BLaER1 (cell line): ENCODE data around the gene LIN7A.

Experiments
- H3K27ac ChIP-seq: shearing (Covaris generic); formaldehyde crosslinking; 2 replicates; pipeline ENCODE4 v1.8.1; 2022
- H3K27me3 ChIP-seq: shearing (Covaris generic); formaldehyde crosslinking; 2 replicates; pipeline ENCODE4 v1.8.1; 2022
- H3K36me3 ChIP-seq: shearing (Covaris generic); formaldehyde crosslinking; 2 replicates; pipeline ENCODE4 v1.8.1; 2022
- H3K4me1 ChIP-seq: shearing (Covaris generic); formaldehyde crosslinking; 2 replicates; pipeline ENCODE4 v1.8.1; 2022
- H3K4me2 ChIP-seq: shearing (Covaris generic); formaldehyde crosslinking; 2 replicates; pipeline ENCODE4 v1.8.1; 2022
- H3K4me3 ChIP-seq: shearing (Covaris generic); formaldehyde crosslinking; 2 replicates; pipeline ENCODE4 v1.8.1; 2022
- H3K9ac ChIP-seq: shearing (Covaris generic); formaldehyde crosslinking; 2 replicates; pipeline ENCODE4 v1.8.1; 2022
- H3K9me3 ChIP-seq: shearing (Covaris generic); formaldehyde crosslinking; 2 replicates; pipeline ENCODE4 v1.8.1; 2022
- H4K20me1 ChIP-seq: shearing (Covaris generic); formaldehyde crosslinking; 2 replicates; pipeline ENCODE4 v1.8.1; 2022
- Cebpa-rat ChIP-seq: shearing (Covaris generic); IDR thresholded peaks from 2 replicates; pipeline ENCODE4 v1.8.1; 2022

The LIN7A gene

GRCh38 chr12:80843969-80844368 lies 93.8 kb downstream of the LIN7A start:
- no peaks in the 10 kb centered on the region for H3K4me1 ChIP-seq
- no peak for TF ChIP-seq Cebpa-rat
- H3K27ac ChIP-seq: no peak overlapping the region
- no peaks in the 10 kb centered on the region for H3K36me3 ChIP-seq
- H4K20me1 ChIP-seq: no peaks in the 10 kb centered on the region
- H3K4me3 ChIP-seq: no peak overlapping the region
- H3K9me3 ChIP-seq: no peaks in the 10 kb centered on the region
- H3K4me2 ChIP-seq: no peak overlapping the region
- H3K9ac ChIP-seq: no peak overlapping the region
- no peaks in the 10 kb centered on the region for H3K27me3 ChIP-seq

- H3K9ac ChIP-seq: no peak overlapping the region
- H3K27me3 ChIP-seq: no peaks in the 10 kb centered on the region
- no peaks in the 10 kb centered on the region for H4K20me1 ChIP-seq
- no peak overlapping the region for H3K4me3 ChIP-seq
- no peaks in the 10 kb centered on the region for H3K36me3 ChIP-seq
- no peak overlapping the region for H3K4me2 ChIP-seq
- H3K4me1 ChIP-seq: no peaks in the 10 kb centered on the region
- no peak overlapping the region for H3K27ac ChIP-seq
- TF ChIP-seq Cebpa-rat: no peak
- H3K9me3 ChIP-seq: no peaks in the 10 kb centered on the region
Measured at GRCh38 chr12:80838708-80839107, 99.0 kb downstream of the LIN7A start.

GRCh38 chr12:80838024-80838658 lies 99.6 kb downstream of the LIN7A start:
- Histone ChIP-seq H3K9ac (no peak overlapping the region), H3K4me1 (no peaks in the 10 kb centered on the region), H3K27me3 (no peaks in the 10 kb centered on the region), H3K36me3 (no peaks in the 10 kb centered on the region), H3K27ac (no peak overlapping the region), H3K4me2 (no peak overlapping the region), H3K4me3 (no peak overlapping the region), H4K20me1 (no peaks in the 10 kb centered on the region), H3K9me3 (no peaks in the 10 kb centered on the region)
- no peak for TF ChIP-seq Cebpa-rat

- Histone ChIP-seq H3K4me3 (no peak overlapping the region), H3K9ac (no peak overlapping the region), H3K4me1 (no peaks in the 10 kb centered on the region), H3K36me3 (no peaks in the 10 kb centered on the region), H3K27ac (no peak overlapping the region), H3K9me3 (no peaks in the 10 kb centered on the region), H4K20me1 (no peaks in the 10 kb centered on the region), H3K27me3 (no peaks in the 10 kb centered on the region), H3K4me2 (no peak overlapping the region)
- no peak for TF ChIP-seq Cebpa-rat
Measured at GRCh38 chr12:80837342-80837978, 100.3 kb downstream of the LIN7A start.

- Histone ChIP-seq H3K9me3 (no peaks in the 10 kb centered on the region), H3K4me3 (no peak overlapping the region), H3K36me3 (no peaks in the 10 kb centered on the region), H3K9ac (no peak overlapping the region), H3K4me2 (no peak overlapping the region), H3K27ac (no peak overlapping the region), H3K4me1 (no peaks in the 10 kb centered on the region), H3K27me3 (no peaks in the 10 kb centered on the region), H4K20me1 (no peaks in the 10 kb centered on the region)
- no peak for TF ChIP-seq Cebpa-rat
Measured at GRCh38 chr12:80834724-80835123, 103.0 kb downstream of the LIN7A start.

GRCh38 chr12:80830533-80831088 lies 107.1 kb downstream of the LIN7A start:
- no peak overlapping the region for H3K9ac ChIP-seq
- no peak for TF ChIP-seq Cebpa-rat

GRCh38 chr12:80829767-80830166 lies 108.0 kb downstream of the LIN7A start:
- Histone ChIP-seq H3K9me3 (no peaks in the 10 kb centered on the region), H4K20me1 (no peaks in the 10 kb centered on the region), H3K9ac (no peak overlapping the region), H3K4me3 (no peak overlapping the region), H3K36me3 (no peaks in the 10 kb centered on the region), H3K27ac (no peak overlapping the region), H3K27me3 (no peaks in the 10 kb centered on the region), H3K4me2 (no peak overlapping the region), H3K4me1 (no peaks in the 10 kb centered on the region)
- no peak for TF ChIP-seq Cebpa-rat

More at GRCh38 chr12:80830533-80831088, 107.1 kb downstream of the LIN7A start:
- Histone ChIP-seq H3K9me3 (no peaks in the 10 kb centered on the region), H3K4me3 (no peak overlapping the region), H3K27me3 (no peaks in the 10 kb centered on the region), H3K36me3 (no peaks in the 10 kb centered on the region), H3K27ac (no peak overlapping the region), H4K20me1 (no peaks in the 10 kb centered on the region), H3K4me1 (no peaks in the 10 kb centered on the region), H3K4me2 (no peak overlapping the region)

- no peak for TF ChIP-seq Cebpa-rat
- Histone ChIP-seq H3K27ac (no peak overlapping the region), H3K36me3 (no peaks in the 10 kb centered on the region), H3K9me3 (peaks cover 12% of the 10 kb centered on the region), H3K9ac (no peak overlapping the region), H3K4me2 (no peak overlapping the region), H3K27me3 (no peaks in the 10 kb centered on the region), H4K20me1 (no peaks in the 10 kb centered on the region), H3K4me1 (peaks cover 10% of the 10 kb centered on the region), H3K4me3 (no peak overlapping the region)
Measured at GRCh38 chr12:80825506-80825905, 112.2 kb downstream of the LIN7A start.

GRCh38 chr12:80823393-80823792 lies 114.3 kb downstream of the LIN7A start:
- H3K4me3 ChIP-seq: no peak overlapping the region
- H3K27ac ChIP-seq: no peak overlapping the region
- no peak overlapping the region for H3K4me2 ChIP-seq
- H3K27me3 ChIP-seq: no peaks in the 10 kb centered on the region
- no peaks in the 10 kb centered on the region for H3K36me3 ChIP-seq
- peaks cover 12% of the 10 kb centered on the region for H3K9me3 ChIP-seq
- no peaks in the 10 kb centered on the region for H4K20me1 ChIP-seq
- no peak for TF ChIP-seq Cebpa-rat
- H3K9ac ChIP-seq: no peak overlapping the region
- peaks cover 10% of the 10 kb centered on the region for H3K4me1 ChIP-seq

- Histone ChIP-seq H3K9me3 (peaks cover 12% of the 10 kb centered on the region), H3K4me2 (peak overlapping the region; percentile 27; the same call in 1 of the 2 replicates)
- TF ChIP-seq Cebpa-rat: no peak
Measured at GRCh38 chr12:80821513-80822000, 116.2 kb downstream of the LIN7A start.

More at GRCh38 chr12:80821513-80822000, 116.2 kb downstream of the LIN7A start:
- Histone ChIP-seq H3K27me3 (no peaks in the 10 kb centered on the region), H3K36me3 (no peaks in the 10 kb centered on the region), H3K4me3 (no peak overlapping the region), H3K4me1 (peaks cover 10% of the 10 kb centered on the region), H3K27ac (no peak overlapping the region), H4K20me1 (no peaks in the 10 kb centered on the region), H3K9ac (no peak overlapping the region)
